Activated naive CD4-positive, alpha-beta T cell treated with Interleukin-2 at 50 U/mL for 16 hours (primary cell): ENCODE results near the gene FBXO34.
A peak's percentile ranks its signal among the peaks of the same experiment; 100 is the strongest.

Experiments used
- DNase-seq: peaks from one replicate; pipeline ENCODE4 v3.0.0-alpha.2; 2020

Gene FBXO34

GRCh38 chr14:55270832-55271571 is at the start of gene FBXO34:
Gene FBXO34, plus strand, starts transcription at chr14:55271421. Its CDS starts 78,970 bp downstream, at chr14:55350391.
- peak; percentile 99 for DNase-seq

- no peak for DNase-seq
Observed at GRCh38 chr14:55221968-55222367, 49.3 kb upstream of the FBXO34 start.

GRCh38 chr14:55223364-55223763 is 47.9 kb upstream of the FBXO34 start:
- no peak for DNase-seq

- DNase-seq, result no peak
Observed at GRCh38 chr14:55228261-55228660, 43.0 kb upstream of the FBXO34 start.

- no peak for DNase-seq
Observed at GRCh38 chr14:55233591-55233990, 37.6 kb upstream of the FBXO34 start.

- no peak for DNase-seq
Observed at GRCh38 chr14:55238019-55238680, 33.1 kb upstream of the FBXO34 start.

- no peak for DNase-seq
Observed at GRCh38 chr14:55239320-55239719, 31.9 kb upstream of the FBXO34 start.

- DNase-seq, result no peak
Observed at GRCh38 chr14:55240526-55241178, 30.6 kb upstream of the FBXO34 start.

GRCh38 chr14:55241673-55242072 is 29.5 kb upstream of the FBXO34 start:
- no peak for DNase-seq

GRCh38 chr14:55243386-55243785 is 27.8 kb upstream of the FBXO34 start:
- DNase-seq, result no peak

GRCh38 chr14:55243813-55244212 is 27.4 kb upstream of the FBXO34 start:
- no peak for DNase-seq

GRCh38 chr14:55245657-55246268 is 25.5 kb upstream of the FBXO34 start:
- DNase-seq, result no peak

- DNase-seq, result no peak
Observed at GRCh38 chr14:55248411-55248810, 22.8 kb upstream of the FBXO34 start.

GRCh38 chr14:55249423-55249822 is 21.8 kb upstream of the FBXO34 start:
- DNase-seq, result no peak

GRCh38 chr14:55253276-55253675 is 17.9 kb upstream of the FBXO34 start:
- no peak for DNase-seq

GRCh38 chr14:55254581-55254980 is 16.6 kb upstream of the FBXO34 start:
- no peak for DNase-seq

- no peak for DNase-seq
Observed at GRCh38 chr14:55255979-55256378, 15.2 kb upstream of the FBXO34 start.

GRCh38 chr14:55256586-55256985 is 14.6 kb upstream of the FBXO34 start:
- DNase-seq, result no peak

- no peak for DNase-seq
Observed at GRCh38 chr14:55265197-55265596, 6.0 kb upstream of the FBXO34 start.

- DNase-seq, result no peak
Observed at GRCh38 chr14:55267820-55268219, 3.4 kb upstream of the FBXO34 start.

- peak; percentile 56 for DNase-seq
Observed at GRCh38 chr14:55271572-55272298, 514 bp downstream of the FBXO34 start.

GRCh38 chr14:55272387-55272786 is 1.2 kb downstream of the FBXO34 start:
- no peak for DNase-seq

GRCh38 chr14:55272922-55273321 is 1.7 kb downstream of the FBXO34 start:
- no peak for DNase-seq
